ENCODE data around the gene IQGAP2.
"Not testable (repeated sequence)": the region's sequence is repeated elsewhere in the genome, so short reads cannot be mapped to it uniquely, and the experiment has no call there.

The IQGAP2 gene

DNA sequence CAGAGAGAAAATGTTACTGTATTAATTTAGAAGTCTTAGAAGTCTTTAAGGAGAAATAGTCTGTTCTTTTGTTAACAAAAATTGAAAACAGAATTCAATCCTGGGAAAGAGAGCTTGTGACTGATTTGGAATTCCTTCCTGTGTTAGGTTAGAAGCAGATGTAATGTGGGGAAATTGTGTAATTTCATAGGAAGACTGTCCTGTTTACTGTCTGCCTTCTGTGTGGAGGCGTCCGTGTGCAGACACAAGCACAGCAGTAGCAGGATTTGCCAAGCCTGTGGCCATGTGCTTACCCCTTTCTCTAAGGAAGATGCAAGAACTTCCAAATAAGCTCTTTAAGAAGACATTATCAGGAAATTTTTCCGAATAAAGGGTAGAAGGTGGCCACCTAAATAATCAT is 276.1 kb downstream of the IQGAP2 start (continued):
- TF ChIP-seq, protein P1, sequence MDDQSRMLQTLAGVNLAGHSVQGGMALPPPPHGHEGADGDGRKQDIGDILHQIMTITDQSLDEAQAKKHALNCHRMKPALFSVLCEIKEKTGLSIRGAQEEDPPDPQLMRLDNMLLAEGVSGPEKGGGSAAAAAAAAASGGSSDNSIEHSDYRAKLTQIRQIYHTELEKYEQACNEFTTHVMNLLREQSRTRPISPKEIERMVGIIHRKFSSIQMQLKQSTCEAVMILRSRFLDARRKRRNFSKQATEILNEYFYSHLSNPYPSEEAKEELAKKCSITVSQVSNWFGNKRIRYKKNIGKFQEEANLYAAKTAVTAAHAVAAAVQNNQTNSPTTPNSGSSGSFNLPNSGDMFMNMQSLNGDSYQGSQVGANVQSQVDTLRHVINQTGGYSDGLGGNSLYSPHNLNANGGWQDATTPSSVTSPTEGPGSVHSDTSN (CRISPR knock-in tag; IDR thresholded peaks at IDR 0.05), result no peak
- TF ChIP-seq ZNF121 (tag by site-specific recombination; IDR thresholded peaks at IDR 0.05) (no peak), REPIN1 (tag by site-specific recombination; IDR thresholded peaks at IDR 0.05; ENCODE audit: low read depth) (no peak), ZNF335 (tag by site-specific recombination; conservative IDR thresholded peaks at IDR 0.05) (no peak), ZSCAN23 (tag by site-specific recombination; IDR thresholded peaks at IDR 0.05) (no peak), ZNF138 (tag by site-specific recombination; IDR thresholded peaks at IDR 0.05; ENCODE audit: borderline replicate concordance) (no peak)

DNA sequence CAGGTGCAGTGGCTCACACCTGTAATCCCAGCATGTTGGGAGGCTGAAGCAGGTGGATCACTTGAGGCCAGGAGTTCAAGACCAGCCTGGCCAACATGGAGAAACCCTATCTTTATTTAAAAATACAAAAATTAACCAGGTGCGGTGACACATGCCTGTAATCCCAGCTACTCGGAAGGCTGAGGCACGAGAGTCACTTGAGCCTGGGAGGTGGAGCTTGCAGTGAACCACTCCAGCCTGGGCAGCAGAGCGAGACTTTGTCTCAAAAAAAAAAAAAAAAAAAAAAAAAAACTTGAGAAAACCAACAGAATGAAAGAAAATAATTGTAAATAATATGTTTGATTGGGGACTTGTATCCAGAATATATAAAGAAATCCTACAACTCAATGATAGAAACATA is 277.7 kb downstream of the IQGAP2 start:
- ChIA-PET CTCF (interaction anchor here (0.5 to 1.5 kb wide), 4 partner anchors 24 to 263 kb away, joined by 3 to 5 read pairs (median 4); no protein-coding TSS in a partner anchor), POLR2A (interaction anchor here (0.5 to 0.7 kb wide), 2 partner anchors 10 to 138 kb away, joined by 3 read pairs; partner anchors contain the start of gene F2RL1)
- H3K9me3 ChIP-seq (ENCODE audit: control insufficient read depth, insufficient read depth, low read depth, low read length); H3K27ac ChIP-seq (ENCODE audit: extremely low read depth, low read depth, low read length); H3K36me3 ChIP-seq (ENCODE audit: control insufficient read depth in 2 of 2, insufficient read depth in 1 of 2, low read length in 2 of 2); H3K4me3 ChIP-seq (ENCODE audit: low read depth, low read length); H3K4me1 ChIP-seq (ENCODE audit: control insufficient read depth, insufficient read depth, low read length): not testable (repeated sequence)

DNA sequence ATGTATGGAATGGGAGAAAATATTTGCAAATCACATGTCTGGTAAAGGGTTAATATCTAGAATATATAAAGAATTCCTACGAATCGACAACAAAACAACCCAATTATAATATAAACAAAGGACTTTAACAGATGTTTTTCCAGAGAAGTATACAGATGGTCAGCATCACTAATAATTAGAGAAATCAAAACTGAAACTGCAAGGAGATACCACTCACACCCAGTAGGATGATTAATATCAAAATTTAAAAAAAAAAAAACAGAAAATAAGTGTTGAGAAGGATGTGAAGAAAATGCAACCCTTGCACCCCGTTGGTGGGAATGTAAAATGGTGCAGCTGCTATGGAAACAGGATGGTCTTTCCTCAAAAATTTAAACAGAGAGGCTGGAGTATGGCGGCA is 278.2 kb downstream of the IQGAP2 start:
- CTCF ChIA-PET, result interaction anchor here (0.6 to 1.2 kb wide), 3 partner anchors 12 to 263 kb away, joined by 3 to 5 read pairs (median 5); no protein-coding TSS in a partner anchor
- H3K4me1 ChIP-seq (ENCODE audit: control insufficient read depth, insufficient read depth, low read length), result no peaks in the 10 kb centered on the region
- H3K4me3 ChIP-seq (ENCODE audit: low read depth, low read length), result no peak overlapping the region
- no peaks in the 10 kb centered on the region for H3K36me3 ChIP-seq (ENCODE audit: control insufficient read depth in 2 of 2, insufficient read depth in 1 of 2, low read length in 2 of 2)
- no peak overlapping the region for H3K27ac ChIP-seq (ENCODE audit: extremely low read depth, low read depth, low read length)
- TF ChIP-seq, protein P2, sequence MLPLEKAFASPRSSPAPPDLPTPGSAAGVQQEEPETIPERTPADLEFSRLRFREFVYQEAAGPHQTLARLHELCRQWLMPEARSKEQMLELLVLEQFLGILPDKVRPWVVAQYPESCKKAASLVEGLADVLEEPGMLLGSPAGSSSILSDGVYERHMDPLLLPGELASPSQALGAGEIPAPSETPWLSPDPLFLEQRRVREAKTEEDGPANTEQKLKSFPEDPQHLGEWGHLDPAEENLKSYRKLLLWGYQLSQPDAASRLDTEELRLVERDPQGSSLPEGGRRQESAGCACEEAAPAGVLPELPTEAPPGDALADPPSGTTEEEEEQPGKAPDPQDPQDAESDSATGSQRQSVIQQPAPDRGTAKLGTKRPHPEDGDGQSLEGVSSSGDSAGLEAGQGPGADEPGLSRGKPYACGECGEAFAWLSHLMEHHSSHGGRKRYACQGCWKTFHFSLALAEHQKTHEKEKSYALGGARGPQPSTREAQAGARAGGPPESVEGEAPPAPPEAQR (tag by site-specific recombination; IDR thresholded peaks at IDR 0.05), result no peak
- TF ChIP-seq ZNF791 (tag by site-specific recombination; IDR thresholded peaks at IDR 0.05) (no peak), ZBTB1 (tag by site-specific recombination; IDR thresholded peaks at IDR 0.05) (no peak), ZNF830 (tag by site-specific recombination; IDR thresholded peaks at IDR 0.05; ENCODE audit: low read depth) (no peak), ZNF366 (tag by site-specific recombination; conservative IDR thresholded peaks at IDR 0.05) (no peak), ZNF133 (tag by site-specific recombination; IDR thresholded peaks at IDR 0.05) (no peak), ZNF626 (tag by site-specific recombination; IDR thresholded peaks at IDR 0.05) (no peak), ATF2 (tag by site-specific recombination; IDR thresholded peaks at IDR 0.05; ENCODE audit: low read depth) (no peak), ZSCAN4 (tag by site-specific recombination; IDR thresholded peaks at IDR 0.05) (no peak), KLF7 (tag by site-specific recombination; IDR thresholded peaks at IDR 0.05; ENCODE audit: borderline replicate concordance) (no peak), ZNF560 (tag by site-specific recombination; IDR thresholded peaks at IDR 0.05; ENCODE audit: borderline replicate concordance) (no peak)
- TF ChIP-seq, protein P3, sequence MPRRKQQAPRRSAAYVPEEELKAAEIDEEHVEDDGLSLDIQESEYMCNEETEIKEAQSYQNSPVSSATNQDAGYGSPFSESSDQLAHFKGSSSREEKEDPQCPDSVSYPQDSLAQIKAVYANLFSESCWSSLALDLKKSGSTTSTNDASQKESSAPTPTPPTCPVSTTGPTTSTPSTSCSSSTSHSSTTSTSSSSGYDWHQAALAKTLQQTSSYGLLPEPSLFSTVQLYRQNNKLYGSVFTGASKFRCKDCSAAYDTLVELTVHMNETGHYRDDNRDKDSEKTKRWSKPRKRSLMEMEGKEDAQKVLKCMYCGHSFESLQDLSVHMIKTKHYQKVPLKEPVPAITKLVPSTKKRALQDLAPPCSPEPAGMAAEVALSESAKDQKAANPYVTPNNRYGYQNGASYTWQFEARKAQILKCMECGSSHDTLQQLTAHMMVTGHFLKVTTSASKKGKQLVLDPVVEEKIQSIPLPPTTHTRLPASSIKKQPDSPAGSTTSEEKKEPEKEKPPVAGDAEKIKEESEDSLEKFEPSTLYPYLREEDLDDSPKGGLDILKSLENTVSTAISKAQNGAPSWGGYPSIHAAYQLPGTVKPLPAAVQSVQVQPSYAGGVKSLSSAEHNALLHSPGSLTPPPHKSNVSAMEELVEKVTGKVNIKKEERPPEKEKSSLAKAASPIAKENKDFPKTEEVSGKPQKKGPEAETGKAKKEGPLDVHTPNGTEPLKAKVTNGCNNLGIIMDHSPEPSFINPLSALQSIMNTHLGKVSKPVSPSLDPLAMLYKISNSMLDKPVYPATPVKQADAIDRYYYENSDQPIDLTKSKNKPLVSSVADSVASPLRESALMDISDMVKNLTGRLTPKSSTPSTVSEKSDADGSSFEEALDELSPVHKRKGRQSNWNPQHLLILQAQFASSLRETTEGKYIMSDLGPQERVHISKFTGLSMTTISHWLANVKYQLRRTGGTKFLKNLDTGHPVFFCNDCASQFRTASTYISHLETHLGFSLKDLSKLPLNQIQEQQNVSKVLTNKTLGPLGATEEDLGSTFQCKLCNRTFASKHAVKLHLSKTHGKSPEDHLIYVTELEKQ (tag by site-specific recombination; IDR thresholded peaks at IDR 0.05; ENCODE audit: borderline replicate concordance), result no peak
- TF ChIP-seq, protein P4, sequence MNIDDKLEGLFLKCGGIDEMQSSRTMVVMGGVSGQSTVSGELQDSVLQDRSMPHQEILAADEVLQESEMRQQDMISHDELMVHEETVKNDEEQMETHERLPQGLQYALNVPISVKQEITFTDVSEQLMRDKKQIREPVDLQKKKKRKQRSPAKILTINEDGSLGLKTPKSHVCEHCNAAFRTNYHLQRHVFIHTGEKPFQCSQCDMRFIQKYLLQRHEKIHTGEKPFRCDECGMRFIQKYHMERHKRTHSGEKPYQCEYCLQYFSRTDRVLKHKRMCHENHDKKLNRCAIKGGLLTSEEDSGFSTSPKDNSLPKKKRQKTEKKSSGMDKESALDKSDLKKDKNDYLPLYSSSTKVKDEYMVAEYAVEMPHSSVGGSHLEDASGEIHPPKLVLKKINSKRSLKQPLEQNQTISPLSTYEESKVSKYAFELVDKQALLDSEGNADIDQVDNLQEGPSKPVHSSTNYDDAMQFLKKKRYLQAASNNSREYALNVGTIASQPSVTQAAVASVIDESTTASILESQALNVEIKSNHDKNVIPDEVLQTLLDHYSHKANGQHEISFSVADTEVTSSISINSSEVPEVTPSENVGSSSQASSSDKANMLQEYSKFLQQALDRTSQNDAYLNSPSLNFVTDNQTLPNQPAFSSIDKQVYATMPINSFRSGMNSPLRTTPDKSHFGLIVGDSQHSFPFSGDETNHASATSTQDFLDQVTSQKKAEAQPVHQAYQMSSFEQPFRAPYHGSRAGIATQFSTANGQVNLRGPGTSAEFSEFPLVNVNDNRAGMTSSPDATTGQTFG (tag by site-specific recombination; IDR thresholded peaks at IDR 0.05; ENCODE audit: borderline replicate concordance), result no peak
- H3K9me3 ChIP-seq (ENCODE audit: control insufficient read depth, insufficient read depth, low read depth, low read length), result no peaks in the 10 kb centered on the region
- POLR2A ChIA-PET, result no interaction called here

Data from HEK293 (cell line).